HG03095 (cell line): ENCODE measurements around the gene NRXN3.

Experiments used
- ATAC-seq: cut with Tn5 transposase; IDR thresholded peaks from one replicate; pipeline ENCODE4 v1.9.1; 2021; ENCODE audit warnings: moderate library complexity; ENCODE audit not compliant: unreplicated experiment

Gene NRXN3

DNA sequence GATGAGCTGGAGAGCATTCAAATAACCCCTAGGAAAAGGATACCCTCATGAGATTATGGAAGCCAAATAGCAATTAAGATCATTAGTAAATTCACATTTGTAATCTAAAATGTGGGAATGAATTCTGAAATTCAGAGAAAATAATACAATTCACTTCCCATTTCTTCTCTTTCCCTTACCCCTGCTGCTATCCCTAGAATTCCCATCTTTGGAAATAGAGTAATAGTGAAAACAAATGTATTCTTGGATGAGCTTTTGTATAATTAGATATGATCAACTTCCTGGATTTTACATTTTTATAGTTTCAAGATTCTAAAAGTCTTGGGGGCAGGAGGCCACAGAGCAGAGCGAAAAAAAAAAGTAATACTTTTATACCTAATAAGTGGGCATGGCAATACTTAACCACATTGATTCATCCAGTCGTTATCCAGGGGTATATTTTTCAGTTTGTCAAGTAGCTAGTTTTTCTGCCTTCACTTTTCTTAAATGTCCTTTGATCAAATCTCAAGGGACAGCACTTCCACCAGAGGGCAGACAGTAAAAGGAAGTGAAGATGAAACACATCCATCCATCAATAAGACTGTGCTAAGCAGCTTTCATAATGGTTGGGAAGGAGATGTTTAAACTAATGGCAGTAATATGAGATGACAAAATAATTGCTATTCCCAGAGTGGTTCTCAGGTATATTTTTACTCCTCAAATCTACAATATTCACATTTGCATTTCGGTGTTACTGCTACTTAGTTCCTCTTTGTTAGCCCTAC lies 1639.9 kb downstream of the NRXN3 start:
- no peak for ATAC-seq

DNA sequence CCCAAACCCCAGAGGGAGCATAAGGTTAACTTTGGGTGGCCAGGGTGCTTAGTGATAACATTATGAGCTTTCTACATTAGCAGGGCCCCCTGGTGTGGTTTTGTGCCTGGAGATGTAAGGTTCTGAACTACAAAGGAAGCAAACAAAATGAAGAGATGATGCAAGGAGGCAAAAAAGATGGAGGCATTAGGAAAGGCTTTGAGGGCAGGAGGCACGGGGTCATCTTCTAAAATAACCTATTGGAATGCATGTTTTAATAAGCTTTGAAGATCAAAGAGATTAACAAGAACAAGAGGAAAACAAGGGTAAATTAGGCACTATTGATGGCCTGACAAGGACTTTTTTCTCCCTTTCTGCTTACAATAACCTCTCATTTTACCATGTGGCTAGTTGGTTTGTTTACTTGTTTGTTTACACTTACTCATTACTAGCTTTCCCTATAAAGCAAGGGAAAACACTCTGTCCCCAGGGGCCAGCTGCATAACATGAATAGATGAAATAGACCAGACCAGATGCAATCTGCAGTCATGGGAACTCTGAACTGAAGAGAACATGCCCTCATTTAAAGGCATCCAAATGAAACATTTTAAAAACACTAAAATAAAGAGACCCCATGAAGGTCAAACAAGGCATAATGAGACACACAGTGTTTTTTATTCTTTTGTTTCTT lies 1650.8 kb downstream of the NRXN3 start:
- ATAC-seq = no peak

DNA sequence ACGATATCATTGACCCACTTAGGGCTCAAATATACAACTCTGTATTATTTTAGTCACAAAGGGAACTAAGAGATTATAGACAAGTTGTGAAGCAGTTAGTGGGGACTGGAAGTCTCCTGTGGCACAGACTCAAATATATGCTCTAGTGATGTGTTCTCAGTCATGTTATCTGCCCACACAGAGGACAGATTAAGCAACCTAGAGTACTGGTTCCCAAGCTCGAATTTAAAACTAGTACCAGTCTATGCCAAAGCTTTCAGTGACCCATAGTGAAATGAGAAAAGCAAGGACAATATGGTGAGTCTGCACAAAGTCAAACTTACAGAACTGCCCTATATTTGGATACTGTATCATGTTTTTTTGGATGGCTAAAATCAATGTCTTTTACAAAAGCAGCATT lies 1651.9 kb downstream of the NRXN3 start:
- ATAC-seq = no peak

DNA sequence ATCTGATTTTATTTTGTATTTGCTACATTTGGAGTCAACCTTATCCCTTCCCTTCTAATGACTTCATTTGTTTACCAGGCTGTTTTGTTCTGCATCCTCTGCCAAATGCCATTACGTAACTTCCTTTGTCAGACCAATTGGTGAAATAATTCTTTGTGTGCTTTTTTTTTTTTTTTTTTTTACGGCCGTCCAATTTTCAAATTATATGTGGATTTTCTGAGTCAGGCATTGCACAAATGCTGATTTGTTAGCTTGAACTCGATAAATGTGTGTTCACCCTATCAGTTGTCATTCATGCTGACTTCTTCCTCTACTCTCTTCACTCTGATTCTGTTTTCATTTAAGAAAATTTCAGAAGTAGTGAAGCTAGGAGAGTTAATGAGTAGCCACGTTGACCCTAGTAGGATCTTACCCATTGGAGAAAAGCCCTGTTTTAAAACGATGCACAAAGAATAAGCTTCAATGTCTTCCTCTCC lies 1654.9 kb downstream of the NRXN3 start:
- no peak for ATAC-seq

DNA sequence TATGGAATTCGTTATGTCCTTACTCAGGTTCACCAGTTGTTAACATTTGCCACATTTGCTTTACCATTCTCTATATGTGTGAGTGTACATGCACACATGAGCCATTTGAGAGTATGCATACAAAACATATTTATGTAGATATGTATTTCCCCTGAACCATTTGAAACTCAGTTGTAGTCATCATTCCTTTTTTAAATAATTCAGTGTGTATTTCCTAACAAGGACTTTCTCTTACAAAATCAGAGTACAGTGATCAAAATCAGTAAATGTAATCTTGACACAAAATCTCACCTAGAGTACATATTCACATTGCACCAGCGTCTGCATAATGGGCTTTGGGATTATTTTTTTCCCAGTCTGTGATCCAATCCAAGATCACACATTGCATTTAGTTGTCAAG lies 1656.2 kb downstream of the NRXN3 start:
- ATAC-seq = no peak

DNA sequence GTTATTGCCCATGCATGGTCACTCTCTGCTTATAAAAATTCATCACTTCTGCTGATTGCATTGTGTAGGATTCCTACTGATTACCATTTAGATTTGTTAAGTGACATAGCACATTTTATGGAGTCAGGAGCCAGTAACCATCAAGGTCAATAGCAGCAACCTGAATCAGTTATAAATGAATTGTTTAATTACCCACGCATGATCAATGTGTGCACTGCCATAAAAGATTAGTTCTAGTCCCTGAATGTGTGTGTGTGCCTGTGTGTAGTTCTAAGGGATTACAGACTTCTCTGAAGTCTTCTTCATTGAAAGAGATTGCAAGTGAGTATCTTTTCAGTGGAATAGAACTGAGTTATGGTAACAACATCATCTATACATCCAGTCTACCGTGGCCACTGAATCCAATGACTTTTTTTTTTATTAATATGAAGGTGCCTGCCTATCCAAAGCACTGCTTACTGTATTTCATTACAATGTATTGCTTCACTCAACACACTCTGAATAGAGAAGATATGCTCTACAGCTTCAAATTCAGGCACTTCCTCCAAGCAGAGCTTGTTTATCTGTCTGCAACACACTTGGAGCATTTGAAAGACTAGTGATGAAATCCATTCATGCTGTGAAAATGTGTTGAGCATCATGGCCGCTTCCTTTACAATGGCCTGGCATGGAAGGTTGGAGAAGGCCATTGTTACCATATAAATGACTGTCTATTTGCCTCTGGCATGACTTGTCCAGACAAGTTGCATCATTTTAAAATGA lies 1659.4 kb downstream of the NRXN3 start:
- no peak for ATAC-seq

DNA sequence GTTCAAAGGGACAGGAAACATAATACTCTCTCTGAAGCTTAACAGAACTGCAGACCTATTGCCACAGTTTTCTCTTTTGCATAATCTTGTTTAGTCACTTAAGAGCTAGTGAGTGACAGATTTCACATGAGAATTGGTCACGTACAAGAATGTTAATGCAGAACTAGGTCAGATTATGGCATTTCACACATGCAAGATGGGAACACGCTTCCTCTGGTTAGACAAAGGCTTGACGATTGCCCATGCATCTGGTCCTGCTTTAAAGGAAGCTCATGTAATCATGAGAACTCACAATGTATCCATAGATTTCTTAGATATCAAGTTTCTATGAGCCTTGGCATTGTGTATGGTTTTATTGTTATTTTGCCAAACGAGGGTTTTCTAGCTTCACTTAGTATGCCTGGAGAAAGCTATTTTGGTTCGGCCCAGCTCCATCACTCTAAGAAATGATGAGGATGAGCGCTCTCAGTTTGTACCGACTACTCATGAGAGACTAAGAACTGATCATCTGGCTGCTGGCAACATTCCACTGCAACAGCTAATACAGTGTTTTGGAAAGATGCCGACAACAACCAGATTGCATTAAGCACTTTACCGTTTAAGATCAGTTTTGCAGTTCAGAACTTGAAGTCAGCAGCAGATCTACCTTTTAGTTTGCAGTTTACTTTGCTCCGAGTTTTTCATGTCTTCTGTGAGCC lies 1661.2 kb downstream of the NRXN3 start:
- ATAC-seq = no peak

DNA sequence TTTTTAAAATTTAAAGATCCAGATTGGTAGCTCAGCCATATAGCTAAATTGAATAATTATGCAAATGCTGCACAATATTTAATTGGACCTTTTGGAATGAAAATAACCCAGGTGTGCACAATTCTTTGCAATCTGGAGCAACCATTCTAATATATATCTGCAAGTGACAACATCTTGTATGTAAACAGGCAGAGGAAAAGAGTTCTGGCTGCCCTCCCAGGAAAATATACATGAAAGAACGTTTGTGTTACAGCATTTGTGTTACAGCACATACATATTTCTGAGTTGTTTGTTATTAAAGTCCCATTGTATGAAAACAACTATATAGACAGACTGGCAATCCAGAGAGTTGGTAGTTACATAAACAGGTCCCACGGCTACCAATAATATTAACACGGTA lies 1663.6 kb downstream of the NRXN3 start:
- no peak for ATAC-seq

DNA sequence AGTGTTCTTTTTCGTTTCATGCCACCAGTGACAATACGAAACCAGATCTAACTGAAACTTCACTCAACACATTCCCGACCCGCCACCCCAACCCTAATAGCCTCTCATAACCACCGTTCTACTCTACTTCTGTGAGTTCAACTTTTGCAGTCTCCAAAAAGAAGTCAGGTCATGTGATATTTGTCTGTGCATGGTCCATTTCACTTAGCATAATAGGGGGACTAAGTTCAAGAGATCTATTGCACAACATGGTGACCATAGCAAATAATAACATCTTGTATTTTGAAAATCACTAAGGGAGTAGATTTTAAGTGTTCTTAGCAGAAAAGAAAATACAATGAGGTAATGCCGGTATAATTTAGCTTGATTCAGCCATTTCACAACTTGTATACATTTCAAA lies 1664.7 kb downstream of the NRXN3 start:
- no peak for ATAC-seq

DNA sequence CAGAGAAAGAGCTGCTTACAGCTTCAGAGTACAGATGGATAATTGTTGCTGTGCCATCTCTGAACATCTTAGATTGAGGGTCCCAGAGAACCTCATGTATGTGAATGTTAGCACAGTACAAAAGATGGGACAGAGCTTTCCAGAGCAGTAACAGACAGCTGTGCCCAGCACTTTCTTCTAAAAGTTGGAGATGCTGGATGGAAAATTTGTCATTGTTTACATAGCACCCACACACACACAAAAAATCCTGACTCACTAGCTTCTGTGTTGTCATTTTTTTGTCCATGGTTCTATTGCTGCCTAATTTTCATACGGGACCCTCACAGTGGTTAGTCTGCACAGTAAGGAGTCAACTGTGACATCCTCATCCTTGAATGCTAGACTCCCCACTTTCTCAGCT lies 1666.4 kb downstream of the NRXN3 start:
- no peak for ATAC-seq

DNA sequence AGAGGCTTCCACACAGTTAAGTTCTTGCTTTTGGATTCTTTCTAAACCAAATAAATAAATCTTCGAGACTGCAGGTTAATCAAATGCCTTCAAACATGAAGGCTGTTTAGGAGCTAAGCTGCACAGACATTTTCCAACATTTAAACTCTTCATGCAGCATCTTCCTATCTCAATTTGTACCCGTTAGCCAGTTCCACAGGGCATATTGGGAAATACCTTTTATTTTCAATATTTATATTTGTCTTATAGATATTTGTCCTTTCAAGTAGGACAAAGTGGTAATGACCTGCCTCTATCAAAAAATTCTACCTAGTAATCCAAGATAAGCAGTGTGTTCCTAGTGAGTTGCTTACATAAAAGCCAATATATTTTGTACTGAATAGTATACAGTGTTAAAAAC lies 1667.5 kb downstream of the NRXN3 start:
- ATAC-seq = no peak

DNA sequence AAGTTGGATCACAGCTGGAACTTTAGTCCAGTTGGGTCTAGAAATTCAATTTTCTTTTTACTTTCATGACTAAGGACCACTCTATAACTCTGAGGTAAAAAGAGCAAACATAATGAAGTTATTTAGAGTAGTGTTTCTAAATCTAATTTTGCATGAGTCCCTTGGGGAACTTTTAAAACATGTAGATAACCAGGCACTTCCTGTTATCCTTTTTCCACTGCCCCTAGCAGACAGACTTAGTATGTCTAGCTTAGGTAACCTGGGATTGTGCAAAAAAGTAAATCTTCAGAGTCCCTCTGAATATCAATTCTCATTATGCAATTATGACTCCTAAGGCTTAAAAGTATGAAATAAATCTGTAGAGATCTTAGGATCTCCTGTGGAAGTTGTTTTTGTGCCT lies 1669.9 kb downstream of the NRXN3 start:
- ATAC-seq = no peak

DNA sequence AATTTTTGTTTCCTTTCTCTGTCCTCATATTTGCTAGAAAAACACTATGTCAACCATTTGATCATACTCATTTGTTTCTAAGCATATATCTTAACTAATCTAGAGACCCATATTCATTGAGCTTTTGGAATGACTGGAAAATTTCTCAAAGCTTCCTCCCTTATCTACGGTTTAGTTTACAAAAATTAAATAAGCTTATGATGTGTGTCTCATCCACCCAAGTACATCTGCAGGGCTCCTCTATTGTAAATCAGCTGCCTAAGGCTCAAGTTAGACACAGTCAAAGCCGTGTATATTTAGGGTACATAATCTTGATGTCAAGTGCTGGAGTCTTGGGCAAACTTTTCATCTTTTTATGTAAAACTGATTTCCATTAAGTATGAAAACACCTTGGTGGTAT lies 1670.7 kb downstream of the NRXN3 start:
- no peak for ATAC-seq

DNA sequence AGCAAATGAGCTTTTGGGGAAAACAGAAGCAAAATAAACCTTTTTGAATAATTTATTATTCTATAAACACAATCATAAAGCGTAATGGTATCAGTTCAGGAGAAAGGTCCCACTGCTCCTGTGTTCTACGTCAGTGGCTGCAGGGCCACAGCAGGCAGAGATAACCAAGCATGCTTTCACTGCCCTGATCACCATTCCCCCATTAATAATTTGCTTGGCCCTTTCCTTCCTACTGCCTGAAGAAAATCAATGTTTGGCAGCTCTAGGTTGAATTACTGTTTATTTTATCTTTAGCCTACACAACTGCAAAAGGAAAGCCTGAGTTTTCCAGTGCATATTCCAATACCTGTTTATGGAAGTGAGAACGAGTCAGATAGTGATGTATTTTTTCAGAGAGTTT lies 1671.3 kb downstream of the NRXN3 start:
- ATAC-seq = no peak

DNA sequence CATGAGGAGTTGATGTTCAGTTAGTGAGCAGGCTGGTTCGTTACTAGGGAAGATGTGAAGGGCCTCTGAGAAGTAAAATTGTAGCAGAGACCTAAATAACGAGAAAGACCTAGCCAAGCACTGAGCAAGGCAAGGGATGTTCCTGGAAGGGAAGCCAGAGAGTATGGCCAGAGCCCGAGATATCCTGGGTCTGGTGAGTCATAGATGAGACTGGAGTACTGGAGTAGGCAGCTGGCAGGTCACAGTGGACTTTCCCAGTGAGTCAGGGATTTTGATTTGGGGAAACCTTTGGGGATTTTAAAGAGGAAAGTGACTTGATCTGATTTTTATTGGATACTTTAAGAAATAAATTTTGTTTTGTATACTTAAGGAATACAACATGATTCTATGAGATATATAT lies 1672.1 kb downstream of the NRXN3 start:
- no peak for ATAC-seq

DNA sequence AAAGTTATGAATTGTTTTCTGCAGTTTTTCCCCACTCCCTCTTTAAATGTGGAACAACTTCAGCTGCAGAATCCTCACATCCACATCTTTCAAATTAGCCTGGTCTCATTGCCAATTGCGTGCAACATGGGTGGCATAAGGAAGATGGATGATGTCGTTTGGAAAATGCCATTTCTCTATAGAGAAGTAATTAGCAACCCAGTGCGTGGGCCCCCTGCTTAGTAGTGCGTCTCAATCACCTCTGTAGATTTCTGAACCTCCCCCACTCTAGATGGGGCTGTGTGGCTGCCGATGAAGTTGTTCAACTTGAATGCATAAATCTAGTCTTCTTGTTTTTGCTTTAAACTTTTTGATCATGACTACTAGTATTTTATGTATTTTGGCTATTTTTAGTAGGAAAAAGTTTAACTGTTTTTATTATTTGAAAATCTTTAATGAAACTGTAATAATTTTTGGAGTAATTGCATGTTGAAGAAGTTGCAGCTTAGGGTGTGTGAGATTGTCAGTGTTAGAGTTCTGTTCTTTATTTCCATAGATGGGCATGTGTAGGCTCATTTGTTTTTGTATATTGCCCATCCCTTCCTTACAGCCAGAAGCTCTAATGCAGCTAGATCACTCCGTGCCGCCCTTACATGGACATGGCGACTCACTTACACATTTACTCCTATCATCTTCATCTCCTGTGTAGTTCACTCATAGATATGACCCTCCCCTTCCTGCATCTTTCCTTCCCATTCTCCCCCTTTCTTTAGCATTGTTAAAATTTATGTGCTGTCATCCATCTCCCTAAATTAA lies 1683.0 kb downstream of the NRXN3 start:
- ATAC-seq = no peak

DNA sequence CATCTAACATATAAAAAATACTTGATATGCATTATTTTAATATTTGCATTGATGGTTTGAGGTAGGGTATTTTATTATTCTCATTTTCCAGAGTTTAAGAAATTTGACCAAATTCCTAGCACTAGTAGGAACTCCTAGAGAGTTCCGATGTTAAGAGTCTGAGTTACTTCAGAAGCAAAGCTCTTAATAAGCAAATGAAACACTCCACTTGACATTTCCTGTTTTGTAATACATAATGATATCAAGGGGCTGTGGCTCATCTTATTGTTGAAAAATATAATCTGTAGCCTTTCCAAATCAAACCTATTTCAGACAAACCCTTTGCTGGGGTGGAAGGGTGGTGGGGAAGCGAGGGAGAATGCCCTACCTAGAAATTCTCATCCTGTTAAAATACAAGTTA lies 1685.6 kb downstream of the NRXN3 start:
- ATAC-seq = no peak

DNA sequence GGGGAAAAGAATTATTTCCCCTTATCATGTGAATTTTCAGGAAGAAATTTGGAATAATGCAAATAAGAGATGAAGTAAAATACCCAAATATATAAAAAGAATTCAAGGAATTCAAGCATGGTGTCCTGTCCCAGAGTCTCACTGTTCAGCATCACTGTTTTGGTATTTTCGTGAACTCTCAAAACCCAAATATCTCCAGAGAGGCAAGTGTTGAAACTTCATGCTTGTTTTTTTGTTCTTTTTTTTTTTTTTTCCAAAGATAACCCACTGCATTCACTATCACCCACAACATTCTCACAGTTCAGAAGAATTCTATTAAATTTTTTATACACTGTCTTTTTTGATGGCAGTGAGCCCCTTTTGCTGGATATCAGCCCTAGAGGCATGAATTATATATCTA lies 1686.2 kb downstream of the NRXN3 start:
- no peak for ATAC-seq

DNA sequence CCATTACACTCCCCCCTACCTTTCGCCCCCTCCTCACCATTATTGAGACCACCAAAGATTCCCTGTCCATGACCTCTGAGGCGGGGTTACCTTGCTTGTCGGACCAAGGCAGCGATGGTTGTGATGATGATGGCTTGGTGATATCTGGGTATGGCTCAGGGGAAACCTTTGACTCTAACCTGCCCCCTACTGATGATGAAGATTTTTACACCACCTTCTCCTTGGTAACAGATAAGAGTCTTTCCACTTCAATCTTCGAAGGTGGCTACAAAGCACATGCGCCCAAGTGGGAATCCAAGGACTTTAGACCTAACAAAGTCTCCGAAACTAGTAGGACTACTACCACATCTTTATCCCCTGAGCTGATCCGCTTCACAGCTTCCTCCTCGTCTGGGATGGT lies 1690.9 kb downstream of the NRXN3 start:
- no peak for ATAC-seq

DNA sequence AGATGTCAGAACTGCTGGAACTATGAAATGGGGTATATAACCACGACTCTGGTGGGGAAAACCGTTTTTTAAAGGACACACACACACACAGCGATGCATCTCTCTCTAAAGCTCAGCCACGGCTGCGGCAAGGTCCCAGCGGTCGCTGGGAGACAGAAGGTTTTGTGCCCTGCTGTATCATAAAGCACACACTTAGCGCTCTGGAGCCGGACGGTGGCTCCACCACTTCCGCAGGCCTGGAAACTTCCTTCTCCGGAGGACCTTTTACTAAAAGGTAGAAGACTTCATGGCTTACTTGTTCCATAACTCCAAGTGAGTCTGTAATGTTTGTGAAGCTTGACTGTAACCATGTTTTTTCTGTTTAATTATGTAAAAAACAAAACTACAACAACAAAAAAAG lies 1691.9 kb downstream of the NRXN3 start:
- ATAC-seq = no peak

DNA sequence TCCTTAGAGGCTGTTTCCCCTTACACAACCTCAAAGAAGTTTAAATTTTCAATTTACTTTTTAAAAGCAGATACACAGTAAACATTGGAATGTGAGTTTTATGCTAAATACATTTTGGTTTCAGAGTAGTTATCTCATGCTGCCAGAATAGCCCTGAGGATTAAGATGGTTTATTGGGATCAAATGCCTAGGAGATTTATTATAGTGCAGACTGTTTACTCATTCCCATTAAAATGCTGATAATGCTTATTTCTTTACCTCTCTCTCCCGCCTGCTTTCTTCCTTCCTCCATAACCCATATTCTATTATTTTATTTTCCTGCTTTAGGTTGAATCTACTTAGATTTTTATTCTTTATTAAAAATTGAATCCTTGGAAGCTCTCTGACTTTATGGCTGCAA lies 1701.0 kb downstream of the NRXN3 start:
- ATAC-seq = no peak
